Nephron progenitor cell (in vitro differentiated cells): Measurements from ENCODE around the gene FGD4.

Experiments used
- DNase-seq: peaks from one replicate; pipeline ENCODE4 v3.0.0; 2021
- H3K27ac Mint-ChIP-seq: 2 replicates; pipeline ENCODE4 v1.8.0; 2021; ENCODE audit warnings: mild to moderate bottlenecking, moderate library complexity, mixed read lengths
- H3K27me3 Mint-ChIP-seq: 2 replicates; pipeline ENCODE4 v1.8.0; 2021; ENCODE audit warnings: mild to moderate bottlenecking, low read depth, mixed read lengths; ENCODE audit not compliant: poor library complexity
- H3K36me3 Mint-ChIP-seq: 2 replicates; pipeline ENCODE4 v1.8.0; 2021; ENCODE audit warnings: low read depth, mixed read lengths
- H3K4me1 Mint-ChIP-seq: 2 replicates; pipeline ENCODE4 v1.8.0; 2021; ENCODE audit warnings: mixed read lengths
- H3K4me3 Mint-ChIP-seq: 2 replicates; pipeline ENCODE4 v1.8.0; 2021; ENCODE audit warnings: mild to moderate bottlenecking, moderate library complexity, mixed read lengths
- H3K9me3 Mint-ChIP-seq: 2 replicates; pipeline ENCODE4 v1.8.0; 2021; ENCODE audit warnings: mild to moderate bottlenecking, moderate library complexity, mixed read lengths
- CTCF ChIP-seq: fragments of 200-600 bp; sonication (generic); IDR thresholded peaks from 2 replicates; pipeline ENCODE4 v1.5.0; 2021; ENCODE audit warnings: antibody characterized with exemption

FGD4 gene

GRCh38 chr12:32431025-32431424 lies 31.7 kb downstream of the FGD4 start:
- no peak for TF ChIP-seq CTCF
- Mint-ChIP-seq H3K4me1 (peaks cover 6% of the 10 kb centered on the region), H3K27me3 (peaks cover 7% of the 10 kb centered on the region), H3K36me3 (peaks cover 23% of the 10 kb centered on the region), H3K27ac (peak overlapping the region; percentile 48), H3K9me3 (peaks cover 39% of the 10 kb centered on the region), H3K4me3 (no peak overlapping the region)
- DNase-seq, result no peak

GRCh38 chr12:32435921-32436705 lies 36.8 kb downstream of the FGD4 start:
- no peak for DNase-seq
- Mint-ChIP-seq H3K27ac (no peak overlapping the region), H3K36me3 (no peaks in the 10 kb centered on the region), H3K4me1 (peaks cover 25% of the 10 kb centered on the region), H3K27me3 (no peaks in the 10 kb centered on the region), H3K9me3 (no peaks in the 10 kb centered on the region), H3K4me3 (no peak overlapping the region)
- TF ChIP-seq CTCF, result no peak

- Mint-ChIP-seq H3K36me3 (no peaks in the 10 kb centered on the region), H3K4me3 (no peak overlapping the region), H3K27ac (peak overlapping the region; percentile 87), H3K9me3 (no peaks in the 10 kb centered on the region), H3K4me1 (peaks cover 25% of the 10 kb centered on the region), H3K27me3 (no peaks in the 10 kb centered on the region)
- DNase-seq, result no peak
- no peak for TF ChIP-seq CTCF
Observed at GRCh38 chr12:32437095-32437515, 37.7 kb downstream of the FGD4 start.

GRCh38 chr12:32440120-32440865 lies 40.9 kb downstream of the FGD4 start:
- Mint-ChIP-seq H3K36me3 (no peaks in the 10 kb centered on the region), H3K4me1 (peaks cover 33% of the 10 kb centered on the region), H3K27me3 (no peaks in the 10 kb centered on the region), H3K9me3 (no peaks in the 10 kb centered on the region), H3K4me3 (no peak overlapping the region), H3K27ac (peak overlapping the region; percentile 68)
- no peak for DNase-seq
- TF ChIP-seq CTCF, result no peak

- H3K4me3 Mint-ChIP-seq, result no peak overlapping the region
- peaks cover 3% of the 10 kb centered on the region for H3K9me3 Mint-ChIP-seq
- peaks cover 42% of the 10 kb centered on the region for H3K4me1 Mint-ChIP-seq
- TF ChIP-seq CTCF, result no peak
- no peak for DNase-seq
- H3K27ac Mint-ChIP-seq, result no peak overlapping the region
- H3K36me3 Mint-ChIP-seq, result no peaks in the 10 kb centered on the region
- H3K27me3 Mint-ChIP-seq, result peaks cover 3% of the 10 kb centered on the region
Observed at GRCh38 chr12:32443491-32443890, 44.1 kb downstream of the FGD4 start.
